Endometrial microvascular endothelial cells (primary cell): Measurements from ENCODE around the gene SCAANT1. TPM values are rescaled to one million over a fixed set of nuclear protein-coding genes. Genes with fewer than 3 reads are reported as not detected.

Source experiments
- in situ Hi-C: cut with HindIII; loops from 2 replicates; pipeline ENCODE4 v1.10.0; 2017; ENCODE audit warnings: low sequenced_read_pairs, low pct_unique_long_range_greater_than_20kb; ENCODE audit errors: inconsistent ontology term
- total RNA-seq: library from RNA; depleted of rRNA; stranded (reverse); fragments of >200 nt; gene quantifications from one replicate; pipeline ENCODE4 v1.2.3, GENCODE V29; 2015; ENCODE audit errors: inconsistent ontology term

SCAANT1 gene
- total RNA-seq, 1 donor from 2014 or later: not detected

DNA sequence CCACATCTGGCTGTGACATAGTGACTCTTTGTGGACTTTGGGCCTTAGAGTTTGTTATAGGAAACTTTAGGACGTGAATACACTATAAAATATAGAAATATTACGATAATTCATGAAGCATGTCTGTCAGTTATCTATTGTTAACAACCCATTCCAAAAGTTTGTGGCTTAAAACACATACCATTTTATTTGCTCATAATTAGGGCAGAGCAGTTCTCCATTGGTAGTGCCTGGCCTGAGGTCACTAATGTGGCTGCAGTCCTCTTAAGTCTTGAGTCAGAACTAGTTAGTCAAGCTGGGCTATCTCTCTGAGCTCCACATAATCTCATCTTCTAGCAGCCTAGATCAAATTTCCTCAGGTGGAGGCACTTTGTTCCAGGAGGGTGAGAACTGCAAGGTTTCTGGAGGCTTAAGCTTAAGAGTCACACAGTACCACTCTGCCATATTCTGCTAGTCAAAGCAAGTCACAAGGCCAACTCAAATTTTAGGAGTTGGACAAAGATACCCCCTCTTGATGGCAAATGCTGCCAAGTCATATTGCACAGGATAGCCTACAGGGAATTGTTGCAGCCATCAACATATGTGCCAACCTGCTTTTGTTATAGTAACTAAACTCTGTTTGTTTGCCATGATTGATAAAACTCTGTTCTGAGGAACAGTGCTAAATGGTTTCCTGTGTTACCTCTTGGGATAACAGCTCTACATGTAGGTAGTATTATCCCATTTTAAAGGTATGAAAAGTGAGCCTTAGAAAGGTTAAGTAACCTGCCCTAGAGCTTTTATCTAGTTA, 39.9 kb downstream of the SCAANT1 start:
- in situ Hi-C loops: no loop called here

DNA sequence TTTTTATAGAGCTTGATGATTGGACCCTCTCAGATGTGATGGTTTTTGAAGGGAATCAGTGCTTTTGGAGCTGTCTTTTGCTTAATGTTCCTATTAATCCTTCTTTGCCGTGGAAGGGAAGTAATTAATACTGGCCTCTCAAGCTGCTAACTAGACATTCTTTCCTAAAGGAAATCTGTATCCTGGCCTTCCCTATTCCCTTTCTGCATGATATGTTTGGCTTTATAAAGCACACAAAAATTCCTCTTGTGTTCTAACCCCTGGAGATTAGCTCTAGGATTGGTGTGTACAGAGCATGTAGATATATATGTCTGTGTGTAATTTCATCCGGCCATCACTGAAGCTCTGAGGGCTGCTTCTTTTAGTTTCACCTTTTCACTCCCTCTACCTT, 41.6 kb downstream of the SCAANT1 start:
- in situ Hi-C loops: no loop called here

DNA sequence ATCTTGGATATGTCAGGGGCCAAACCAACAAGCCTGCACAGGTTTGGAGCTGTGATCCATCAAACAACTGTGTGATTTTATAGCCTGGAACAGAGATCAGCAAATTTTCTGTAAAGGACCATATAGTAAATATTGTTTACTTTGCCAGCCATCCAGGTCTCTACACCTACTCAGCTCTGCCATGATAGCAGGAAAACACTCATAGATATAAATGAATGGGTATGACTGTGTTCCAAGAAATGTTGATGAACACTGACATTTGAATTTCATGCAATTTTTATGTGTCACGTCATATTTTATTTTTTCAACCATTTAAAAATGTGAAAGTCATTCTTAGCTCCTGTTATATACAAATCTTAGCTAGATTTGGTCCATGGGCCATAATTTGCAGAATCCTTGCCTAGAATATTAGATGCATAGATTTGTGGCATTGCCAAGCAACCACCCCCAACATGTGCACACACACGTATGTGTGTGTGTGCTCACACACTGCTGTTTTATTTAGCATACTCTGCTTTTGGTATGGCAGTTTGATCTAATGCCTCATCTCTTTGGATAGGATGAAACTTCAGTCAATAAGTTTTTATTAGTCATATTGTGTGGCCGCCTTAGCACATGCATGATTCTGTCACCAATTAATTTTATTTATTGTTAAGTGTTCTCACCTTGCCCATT, 42.1 kb downstream of the SCAANT1 start:
- in situ Hi-C loops: no loop called here

DNA sequence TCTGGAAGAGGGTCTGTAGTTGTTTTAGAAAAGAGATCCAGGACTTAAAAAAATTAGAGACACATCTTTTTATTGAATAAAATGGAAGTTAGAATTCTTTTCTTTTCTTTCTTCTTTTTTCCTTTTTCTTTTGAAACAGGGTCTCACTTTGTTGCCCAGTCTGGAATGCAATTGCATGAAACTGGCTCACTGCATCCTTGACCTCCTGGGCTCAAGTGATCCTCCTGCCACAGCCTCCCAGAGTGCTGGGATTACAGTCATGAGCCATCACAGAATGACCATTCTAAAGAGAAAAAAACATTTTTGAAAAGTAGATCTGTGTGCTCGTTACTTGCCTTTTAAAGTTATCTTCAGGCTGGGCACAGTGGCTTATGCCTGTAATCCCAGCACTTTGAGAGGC, 45.0 kb downstream of the SCAANT1 start:
- in situ Hi-C loops: no loop called here

DNA sequence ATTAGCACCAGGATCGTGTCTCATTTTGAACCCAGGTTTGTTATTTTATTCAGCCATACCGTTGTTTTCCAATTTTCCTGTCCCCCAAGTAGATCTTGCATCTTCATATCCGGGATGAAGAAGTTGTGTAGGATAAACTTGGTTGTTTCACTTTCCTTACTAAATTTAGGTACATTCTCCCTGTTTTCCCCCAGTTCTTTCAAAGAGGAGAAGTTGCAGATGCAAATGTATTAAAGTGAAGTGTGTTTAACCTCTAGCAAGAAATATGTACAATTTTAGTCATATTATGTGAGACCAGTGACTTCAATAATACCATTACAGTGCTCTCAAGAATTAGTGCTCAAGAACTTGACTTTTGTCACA, 47.2 kb downstream of the SCAANT1 start:
- in situ Hi-C loops: no loop called here

DNA sequence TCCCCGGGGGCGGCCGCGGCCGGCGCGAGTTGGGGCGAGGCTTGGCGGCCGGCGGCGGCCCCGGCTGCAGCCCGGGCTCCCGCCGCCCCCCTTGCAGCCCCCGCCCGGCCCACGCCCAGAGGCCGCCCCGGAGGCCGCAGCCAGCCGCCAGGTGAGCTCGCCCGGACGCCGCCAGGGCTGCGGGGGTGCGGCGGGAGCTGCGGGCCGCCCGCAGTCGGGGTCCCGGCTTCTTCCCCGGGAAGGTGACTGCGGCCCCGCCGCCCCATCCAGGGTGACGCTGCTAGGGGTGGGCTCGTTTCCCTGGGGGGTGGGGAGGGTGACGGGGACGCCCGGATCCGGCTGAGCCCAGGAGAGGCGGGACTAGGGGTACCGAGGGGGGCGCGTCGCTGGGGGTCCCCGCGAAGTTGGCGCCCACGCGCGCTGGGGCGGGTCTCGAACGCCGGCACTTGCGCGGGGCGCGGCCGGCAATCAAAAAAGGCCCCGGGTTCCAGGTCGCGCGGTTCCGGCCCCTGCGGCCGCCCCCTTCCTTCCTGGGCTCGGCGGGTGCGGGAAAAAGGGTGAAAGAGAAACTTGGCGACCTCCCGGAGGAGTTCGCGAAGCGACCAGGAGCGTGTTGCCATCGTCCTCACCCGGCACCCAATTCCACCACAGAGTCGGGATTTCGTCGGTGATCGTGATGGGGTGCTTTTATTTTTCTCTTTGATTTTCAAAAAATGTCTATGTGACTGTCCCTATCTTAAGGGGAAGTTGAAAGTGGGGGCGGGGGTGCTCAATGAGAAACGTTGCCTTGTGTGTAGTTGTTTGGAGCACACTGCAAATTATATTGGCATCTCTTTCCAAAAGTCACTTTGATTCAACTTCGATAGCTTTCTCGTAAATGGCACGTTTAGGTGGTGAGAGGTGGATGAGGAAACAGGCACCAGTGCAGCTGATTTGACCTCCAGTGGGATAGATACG, 47.9 kb downstream of the SCAANT1 start:
- in situ Hi-C loops: no loop called here

DNA sequence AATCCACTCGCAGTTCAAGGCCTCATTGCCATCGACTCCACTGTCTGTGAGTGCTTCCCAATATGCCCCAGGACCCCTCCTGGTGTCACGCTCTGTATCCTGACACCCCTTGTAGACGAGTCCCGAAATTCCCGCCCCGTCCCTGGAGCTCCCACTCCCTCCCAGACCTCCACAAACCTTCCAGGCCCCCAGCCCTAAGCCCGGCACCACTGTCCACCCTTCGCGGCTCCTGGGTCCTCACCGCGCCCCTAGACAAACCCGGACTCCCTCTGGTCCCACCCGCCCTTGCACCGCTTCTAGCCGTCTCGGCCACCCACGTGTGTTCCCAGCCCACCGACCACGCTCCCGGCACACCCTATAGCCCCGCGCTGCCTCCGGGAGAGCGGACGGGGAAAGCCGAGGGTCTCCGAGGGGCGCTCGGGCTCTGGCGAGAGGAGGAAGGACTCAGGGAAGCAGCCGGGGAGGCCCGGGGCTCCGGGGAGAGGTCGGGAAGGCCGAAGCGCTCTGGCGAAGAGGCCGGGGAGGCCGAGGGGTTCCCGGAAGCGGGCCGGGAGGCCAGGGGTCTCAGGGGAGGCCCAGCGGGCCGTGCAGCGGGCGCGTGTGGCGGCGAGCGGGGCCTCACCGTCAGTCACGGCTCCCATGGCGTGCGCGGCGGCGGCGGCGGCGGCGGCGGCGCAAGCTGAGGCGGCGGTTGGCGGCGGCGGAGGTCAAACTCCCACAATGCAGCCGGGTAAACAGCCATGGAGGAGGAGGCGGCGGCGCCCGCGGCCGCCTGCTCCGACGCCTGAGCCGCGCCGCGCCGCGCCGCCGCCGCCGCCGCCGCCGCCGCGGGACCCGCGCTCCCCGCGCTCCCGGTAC, 48.8 kb downstream of the SCAANT1 start, which contains the start of the genes ATXN7 and THOC7:
TSS of gene ATXN7 (plus strand) at position 718 of the 858 bp plus-strand sequence. CDS start 48,732 bp downstream, outside the sequence.
TSS of gene THOC7 (minus strand) at position 656 of the 858 bp plus-strand sequence. CDS start at position 641, 15 bp downstream.
- in situ Hi-C loops: no loop called here

DNA sequence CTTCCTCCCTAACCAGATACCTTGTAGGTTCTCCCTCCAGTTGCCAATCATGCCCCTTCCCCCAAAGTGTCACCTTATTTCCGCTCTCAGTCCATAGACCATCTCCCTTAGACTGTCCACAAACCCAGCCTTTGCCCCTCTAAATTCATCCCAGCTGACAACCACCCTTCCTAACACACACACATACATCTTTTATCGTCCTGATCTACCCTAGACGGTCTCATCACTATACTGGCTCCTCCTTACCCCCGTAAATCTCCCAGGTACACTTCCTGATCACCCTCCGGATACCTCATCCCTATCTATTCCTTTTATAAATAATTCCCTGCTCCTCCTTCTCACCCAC, 49.4 kb downstream of the SCAANT1 start:
- in situ Hi-C loops: no loop called here

Other genes starting within 250 kb of the SCAANT1 start
- gene C3orf49, start 93.1 kb downstream of the SCAANT1 start, total RNA-seq: not detected
- gene THOC7, start 48.6 kb downstream of the SCAANT1 start, total RNA-seq: 35.2 TPM
- 19.1 TPM for gene ATXN7, start 48.5 kb downstream of the SCAANT1 start, total RNA-seq
- gene PSMD6, start 111.1 kb upstream of the SCAANT1 start, total RNA-seq: 145 TPM